HG02938 (cell line): ENCODE data around the gene ZFYVE28.
"Not testable (repeated sequence)": the region's sequence is repeated elsewhere in the genome, so short reads cannot be mapped to it uniquely, and the experiment has no call there.

Experiments
- ATAC-seq: cut with Tn5 transposase; IDR thresholded peaks from one replicate; pipeline ENCODE4 v1.9.1; 2021; ENCODE audit warnings: mild to moderate bottlenecking, moderate library complexity; ENCODE audit not compliant: unreplicated experiment

The ZFYVE28 gene

DNA sequence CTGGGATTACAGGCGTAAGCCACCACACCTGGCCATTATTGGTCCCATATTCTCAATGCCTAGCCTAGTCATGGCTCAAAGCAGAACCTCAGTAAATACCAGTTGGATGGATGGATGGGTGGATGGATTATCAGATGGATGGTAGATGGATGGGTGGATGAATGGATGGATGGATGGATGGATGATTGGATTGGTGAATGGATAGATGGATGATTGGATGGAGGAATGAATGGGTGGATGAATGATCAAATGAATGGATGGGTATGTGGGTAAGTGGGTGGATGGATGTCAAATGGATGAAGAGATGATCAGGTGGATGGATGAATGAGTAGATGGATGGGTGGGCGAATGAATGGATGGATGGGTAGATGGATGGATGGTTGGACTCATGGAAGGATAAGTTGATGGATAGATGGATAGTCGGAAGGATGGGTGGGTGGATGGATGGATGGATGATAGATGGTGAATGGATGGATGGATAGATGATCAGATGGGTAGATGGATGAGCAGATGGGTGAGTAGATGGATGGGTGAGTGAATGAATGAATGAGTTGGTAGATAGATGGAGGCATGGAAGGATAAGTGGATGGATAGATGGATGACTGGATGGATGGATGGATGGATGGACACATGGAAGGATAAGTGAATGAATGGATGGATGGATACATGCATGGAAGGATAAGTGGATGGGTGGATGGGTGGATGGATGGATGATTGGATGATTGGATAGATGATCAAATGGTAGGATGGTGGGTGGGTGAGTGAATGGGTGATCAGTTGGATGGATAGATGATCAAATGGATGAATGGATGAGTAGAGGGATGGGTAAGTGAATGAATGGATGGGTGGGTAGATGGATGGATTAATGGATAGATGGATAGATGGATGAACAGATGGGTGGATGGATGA lies 28.5 kb upstream of the ZFYVE28 start:
- ATAC-seq, result no peak

DNA sequence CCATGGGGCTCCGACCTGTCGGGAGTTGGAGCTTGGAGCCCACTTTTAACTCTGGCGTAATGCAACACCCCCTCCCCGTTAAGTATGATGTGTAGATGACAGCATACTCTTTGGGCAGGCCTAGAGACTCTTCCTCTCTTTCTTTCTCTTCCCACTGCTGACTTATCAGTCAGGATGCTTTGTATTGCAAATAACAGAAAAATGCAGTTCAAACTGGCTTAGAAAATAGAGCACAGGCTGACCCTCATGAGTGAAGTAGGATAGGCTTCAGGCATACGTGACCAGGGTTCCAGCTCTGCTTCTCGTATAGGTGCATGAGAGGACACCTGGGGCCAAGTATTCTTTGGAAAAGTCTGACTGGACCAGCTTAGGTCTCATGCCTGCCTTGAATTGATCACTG lies 27.1 kb upstream of the ZFYVE28 start:
- ATAC-seq, result no peak

- ATAC-seq, result no peak
Observed at GRCh38 chr4:2445130-2445529, 26.7 kb upstream of the ZFYVE28 start.

- ATAC-seq, result no peak
Observed at GRCh38 chr4:2443956-2444740, 25.7 kb upstream of the ZFYVE28 start.

DNA sequence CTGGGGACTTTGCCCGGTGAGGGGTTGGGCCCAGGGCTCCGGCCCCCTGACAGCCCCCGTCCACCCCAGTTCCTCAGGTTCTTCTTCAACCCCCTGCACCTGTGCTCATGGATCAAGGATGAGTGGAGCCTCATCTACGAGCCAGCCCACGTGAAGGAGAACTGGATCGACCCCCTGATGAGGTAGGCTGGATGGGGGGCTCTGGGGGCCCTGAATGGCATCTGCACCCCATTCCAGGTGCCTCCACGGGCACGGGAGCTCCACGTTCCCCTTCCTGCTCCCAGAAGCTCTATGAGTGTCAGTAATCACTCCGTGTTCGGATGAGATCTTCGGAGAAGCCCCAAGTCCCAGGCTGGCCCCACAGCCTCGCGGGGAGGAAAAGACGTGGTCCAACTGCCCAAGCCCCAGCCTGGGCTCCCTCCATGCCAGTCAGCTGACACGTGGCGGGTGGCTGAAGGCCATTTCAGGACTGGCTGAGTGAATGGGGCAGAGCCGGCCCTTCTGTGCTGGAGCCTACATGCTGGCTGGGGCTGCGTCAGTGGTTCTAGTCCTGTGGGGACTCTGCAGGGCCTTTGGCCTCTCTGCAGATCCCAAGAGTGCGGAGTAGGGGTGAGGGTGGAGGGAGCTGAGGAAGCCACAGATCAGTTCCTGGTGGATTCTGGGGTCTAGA lies 24.8 kb upstream of the ZFYVE28 start:
- no peak for ATAC-seq

- peak; percentile 4 for ATAC-seq
Observed at GRCh38 chr4:2442175-2442993, 23.9 kb upstream of the ZFYVE28 start.

DNA sequence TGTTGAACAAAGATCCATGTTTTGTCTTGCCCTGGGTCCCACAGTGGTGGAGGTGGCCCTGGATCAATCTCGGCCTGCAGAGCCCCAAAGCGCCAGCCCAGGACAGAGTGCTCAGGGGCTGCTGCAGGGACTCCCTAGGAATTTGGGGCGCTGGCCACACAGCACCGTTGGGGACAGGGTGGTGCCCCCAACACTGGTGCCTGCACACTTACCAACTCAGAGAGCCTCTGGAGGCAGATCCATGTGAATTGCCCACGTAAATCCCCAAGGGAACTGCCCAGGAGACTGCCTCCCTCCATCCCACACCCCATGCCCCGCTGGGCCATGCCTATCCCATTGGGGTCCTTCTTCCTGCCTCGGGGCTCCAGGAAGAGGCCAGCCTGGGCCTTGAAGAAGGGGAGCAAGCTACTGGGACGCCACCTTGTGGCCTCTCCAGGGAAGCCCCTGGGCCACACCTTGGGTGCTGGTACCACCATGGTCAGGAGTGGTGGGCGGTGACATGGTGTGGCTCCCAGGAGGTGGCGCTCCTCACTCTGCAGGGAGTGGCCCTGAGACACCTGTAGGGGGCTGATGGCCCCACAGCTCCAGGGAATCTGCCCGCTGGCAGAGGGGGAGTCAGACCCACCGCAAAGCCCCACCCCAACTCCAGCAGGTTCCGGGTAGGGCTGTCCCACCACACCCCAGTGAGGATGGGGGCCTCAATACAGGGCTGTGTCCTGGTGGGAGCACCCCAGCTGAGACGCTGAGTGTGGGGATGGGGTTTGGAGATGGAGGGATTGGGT lies 23.1 kb upstream of the ZFYVE28 start:
- peak; percentile 70 for ATAC-seq

DNA sequence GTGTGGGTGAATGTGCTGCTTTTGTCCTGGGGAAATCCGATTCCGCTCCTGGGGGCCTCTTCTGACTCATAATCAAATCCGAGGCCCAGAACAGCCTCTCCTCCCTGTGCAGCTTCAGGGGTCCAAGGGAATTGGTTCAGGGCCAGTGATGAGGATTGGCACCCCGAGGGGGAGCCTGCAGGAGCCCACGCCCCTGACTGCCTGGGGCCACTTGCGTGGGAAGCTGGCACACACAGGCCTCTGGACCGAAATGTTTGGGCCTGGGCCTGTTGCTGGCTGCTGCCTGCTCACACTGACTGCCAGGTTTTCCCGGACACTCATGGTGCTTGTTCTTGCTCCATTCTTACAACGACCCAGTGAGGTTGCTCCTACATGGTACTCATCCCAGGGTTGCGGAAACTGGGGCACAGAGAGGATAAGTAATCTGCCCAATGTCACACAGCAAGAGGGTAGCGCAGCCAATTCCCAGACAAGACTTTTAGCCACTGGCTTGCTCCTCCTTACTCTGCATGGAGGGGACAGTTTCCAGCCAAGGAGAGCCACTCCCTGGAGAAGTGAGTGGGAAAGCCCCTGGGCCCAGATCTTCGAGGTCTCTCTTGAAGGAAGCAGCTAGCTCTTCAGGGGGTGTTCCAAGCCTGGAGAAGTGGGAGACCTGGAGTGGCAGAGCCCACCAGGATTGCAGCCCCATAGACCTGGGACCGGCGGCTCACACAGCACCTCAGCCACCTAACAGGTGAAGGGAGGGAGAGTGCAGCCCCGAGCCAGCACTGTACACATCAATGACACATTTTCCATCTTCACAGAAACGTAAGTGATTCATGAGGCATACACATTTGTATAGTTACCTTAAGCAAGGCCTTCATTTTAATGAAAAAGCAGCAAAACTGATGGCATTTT lies 20.6 kb upstream of the ZFYVE28 start:
- no peak for ATAC-seq

DNA sequence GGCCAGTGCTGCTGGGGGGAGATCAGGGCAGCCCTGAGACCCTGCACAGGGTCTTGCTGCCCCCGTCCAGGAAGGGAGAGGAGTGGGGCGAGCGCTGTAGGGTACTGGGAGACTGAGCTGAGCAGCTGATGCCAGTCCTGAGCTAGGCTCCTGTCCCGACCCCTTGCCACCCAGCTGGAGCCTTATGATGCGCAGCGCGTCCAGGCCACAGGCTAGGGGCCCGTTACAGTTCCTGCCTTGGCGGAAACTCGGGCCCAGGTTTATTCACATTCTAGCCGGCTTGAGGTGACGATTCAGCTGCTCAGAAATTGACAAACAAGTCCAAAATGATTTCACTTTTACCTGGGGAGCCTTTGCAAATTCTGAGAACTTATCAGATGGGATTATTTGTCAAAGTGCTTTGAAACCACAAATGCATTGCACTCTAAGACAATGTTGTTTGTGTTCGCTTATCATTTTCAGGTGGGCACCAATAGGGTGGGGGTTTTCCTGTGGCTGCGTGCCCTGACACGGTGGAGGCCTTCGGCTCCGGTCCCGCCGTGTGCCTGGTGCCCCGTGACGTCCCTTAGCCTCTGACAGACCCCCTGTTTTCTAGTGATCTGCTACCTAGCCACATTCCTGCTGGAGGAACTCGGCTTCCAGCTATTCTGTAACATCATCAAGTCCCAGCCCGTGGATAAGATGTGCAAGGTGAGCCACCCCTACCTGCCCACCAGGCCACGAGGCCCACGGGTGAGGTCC lies 19.2 kb upstream of the ZFYVE28 start:
- no peak for ATAC-seq

DNA sequence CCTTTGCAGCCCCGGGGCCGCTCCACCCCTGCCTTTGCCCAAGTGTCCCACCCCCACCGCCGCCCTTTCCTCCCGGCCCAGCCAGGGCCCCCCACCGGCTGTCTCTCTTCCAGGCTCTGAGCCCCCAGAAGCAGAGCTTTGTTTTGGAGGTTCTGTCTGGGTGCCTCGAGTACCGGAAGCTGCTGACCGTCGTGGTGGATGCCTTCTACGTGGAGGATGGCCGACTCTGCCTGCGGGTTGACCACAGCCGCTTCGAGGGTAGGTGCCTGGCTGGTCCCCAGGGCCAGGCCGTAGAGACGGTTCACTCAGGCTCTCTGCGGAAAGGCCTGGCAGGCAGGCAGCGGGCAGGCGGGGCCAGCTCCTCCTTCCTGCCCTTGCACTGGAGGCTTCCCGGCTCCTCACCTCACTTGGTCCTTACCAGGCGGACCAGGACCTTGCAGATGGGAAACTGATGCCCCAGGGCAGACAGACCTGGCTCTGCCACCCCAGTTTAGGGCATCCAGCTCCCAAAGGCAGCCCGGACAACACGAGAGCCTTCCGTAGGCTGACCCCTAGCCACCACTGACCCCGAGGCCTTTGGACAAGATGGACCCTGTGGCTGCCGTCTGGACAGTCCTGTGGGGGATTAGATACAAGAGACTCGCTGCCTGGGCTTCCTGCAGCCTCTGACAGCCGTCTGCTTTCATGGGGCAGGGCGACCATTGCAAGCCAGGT lies 18.5 kb upstream of the ZFYVE28 start:
- no peak for ATAC-seq

DNA sequence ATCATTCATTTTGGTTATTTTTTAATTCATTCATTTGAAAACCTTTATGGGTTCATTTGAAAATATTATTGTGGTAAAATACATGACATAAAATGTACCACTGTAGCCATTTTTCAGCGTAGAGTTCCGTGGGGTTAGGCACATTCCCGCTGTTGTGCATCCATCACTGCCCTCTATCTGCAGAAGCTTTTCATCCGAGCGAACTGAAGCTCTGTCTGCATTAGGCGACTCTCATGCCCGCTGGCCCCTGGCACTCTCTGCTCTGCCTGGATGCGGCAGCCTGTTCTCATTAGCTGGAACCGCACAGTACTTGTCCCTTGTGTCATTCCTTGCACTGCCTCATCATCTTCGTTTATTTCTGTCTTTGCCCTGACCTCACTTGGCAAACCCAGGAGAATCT lies 17.9 kb upstream of the ZFYVE28 start:
- ATAC-seq, result no peak

- no peak for ATAC-seq
Observed at GRCh38 chr4:2434420-2434819, 16.0 kb upstream of the ZFYVE28 start.

DNA sequence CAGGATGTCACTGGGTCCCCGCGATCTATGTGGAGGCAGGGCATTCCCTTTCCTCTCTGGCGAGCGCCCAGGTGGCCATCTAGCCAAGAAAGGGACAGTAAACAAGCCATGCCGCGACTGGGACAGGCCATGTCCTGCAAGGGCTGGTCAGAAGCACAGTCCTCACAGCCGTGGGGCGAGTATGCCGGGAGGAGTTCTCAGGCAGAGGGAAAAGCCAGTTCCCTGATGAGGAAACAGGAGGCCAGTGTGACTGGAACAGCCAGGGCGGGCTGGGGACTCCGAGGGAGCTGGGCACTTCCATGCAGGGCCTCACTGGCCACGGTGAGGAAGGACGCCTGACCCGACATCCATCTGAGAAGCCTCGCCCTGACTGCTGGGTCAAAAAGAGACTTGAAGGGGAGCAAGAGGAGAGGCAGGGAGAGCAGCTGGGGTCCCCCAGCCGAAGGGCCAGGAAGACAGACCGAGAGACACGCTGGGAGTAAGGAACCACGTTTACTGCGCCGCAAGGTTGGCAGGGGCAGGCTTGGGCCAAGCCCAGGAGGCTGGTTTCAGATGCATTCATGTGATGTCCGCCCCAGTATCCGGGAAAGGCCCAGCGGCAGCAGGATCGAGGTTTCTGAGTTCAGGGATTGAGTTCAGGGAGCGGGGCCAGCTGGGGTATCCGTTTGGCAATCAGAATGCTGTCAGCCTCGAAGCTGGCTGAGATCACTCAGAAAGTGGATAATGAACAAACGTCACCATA lies 15.3 kb upstream of the ZFYVE28 start:
- no peak for ATAC-seq

DNA sequence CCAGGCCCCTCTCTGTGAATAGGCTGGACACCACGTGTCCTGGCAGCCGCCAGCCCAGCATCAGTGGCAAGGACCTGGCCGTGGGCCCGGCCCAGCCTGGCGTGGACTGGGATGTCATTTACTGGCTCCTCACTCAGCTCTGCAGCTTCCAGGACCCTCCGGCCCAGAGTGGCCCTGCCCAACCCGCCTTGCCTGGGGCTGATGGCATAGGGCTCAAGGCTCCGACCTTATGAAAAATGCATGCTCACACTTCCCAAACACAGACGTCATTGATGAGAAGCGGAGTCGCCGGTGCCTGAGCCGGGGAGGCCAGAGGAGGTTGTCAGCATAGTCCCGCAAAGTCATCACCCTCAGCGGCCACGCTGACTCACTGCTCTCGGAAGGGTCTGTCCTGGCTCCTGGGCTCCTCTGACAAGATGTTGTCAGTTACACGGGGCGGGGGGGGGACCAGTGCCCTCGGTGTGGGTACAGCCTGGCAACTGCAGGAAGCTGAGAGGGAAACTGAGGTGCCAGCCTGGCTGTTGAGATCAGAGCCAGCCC lies 14.6 kb upstream of the ZFYVE28 start:
- no peak for ATAC-seq

DNA sequence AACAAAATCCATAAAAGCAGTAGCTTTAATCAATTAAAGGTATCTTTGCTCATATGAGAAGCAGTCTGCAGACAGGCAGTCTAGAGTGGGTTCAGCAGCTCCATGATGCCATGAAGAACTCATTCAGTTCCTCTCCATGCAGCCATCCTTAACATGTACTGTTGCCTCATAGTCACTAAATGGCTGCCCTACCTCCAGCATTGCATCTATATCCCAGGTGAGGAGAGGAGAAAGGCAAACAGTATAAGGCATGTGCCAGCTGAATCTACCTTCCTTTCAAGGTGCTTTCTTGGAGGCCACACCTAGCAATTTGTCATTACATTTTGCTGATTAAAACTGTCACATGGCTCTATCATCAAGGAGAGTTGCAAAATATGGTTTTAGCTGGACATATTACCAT lies 13.6 kb upstream of the ZFYVE28 start:
- ATAC-seq, result no peak

DNA sequence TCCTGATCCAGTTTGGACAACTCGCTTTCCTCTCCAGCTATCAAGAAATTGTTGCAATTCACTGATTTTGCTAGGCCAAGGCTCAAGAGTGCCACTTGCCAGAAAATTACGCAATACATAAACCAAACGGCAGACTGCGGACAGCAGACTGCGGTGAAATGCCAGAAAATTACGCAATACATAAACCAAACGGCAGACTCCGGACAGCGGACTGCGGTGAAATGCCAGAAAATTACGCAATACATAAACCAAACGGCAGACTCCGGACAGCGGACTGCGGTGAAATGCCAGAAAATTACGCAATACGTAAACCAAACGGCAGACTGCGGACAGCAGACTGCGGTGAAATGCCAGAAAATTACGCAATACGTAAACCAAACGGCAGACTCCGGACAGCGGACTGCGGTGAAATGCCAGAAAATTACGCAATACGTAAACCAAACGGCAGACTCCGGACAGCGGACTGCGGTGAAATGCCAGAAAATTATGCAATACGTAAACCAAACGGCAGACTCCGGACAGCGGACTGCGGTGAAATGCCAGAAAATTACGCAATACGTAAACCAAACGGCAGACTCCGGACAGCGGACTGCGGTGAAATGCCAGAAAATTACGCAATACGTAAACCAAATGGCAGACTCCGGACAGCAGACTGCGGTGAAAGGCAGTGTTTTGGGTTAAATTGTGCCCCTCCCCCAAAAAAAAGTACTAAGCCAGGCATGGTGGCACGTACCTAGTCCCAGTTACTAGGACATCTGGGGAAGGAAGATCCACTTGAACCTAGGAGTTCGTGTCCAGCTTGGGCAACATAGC lies 11.7 kb upstream of the ZFYVE28 start:
- ATAC-seq, result not testable (repeated sequence)
